AG10803 (cell line): ENCODE measurements around the gene NCF4.

Source experiments
- DNase-seq: peaks from one replicate; pipeline ENCODE4 v3.0.0; 2010; ENCODE audit warnings: low read depth
- H3K4me3 ChIP-seq: 2 replicates; pipeline ENCODE4 v1.5.1; 2011; ENCODE audit warnings: mild to moderate bottlenecking, low read length, control low read depth
- CTCF ChIP-seq: conservative IDR thresholded peaks from 2 replicates; pipeline ENCODE4 v1.5.1; 2011; ENCODE audit warnings: mild to moderate bottlenecking, low read length, control low read depth, inconsistent platforms

NCF4 gene

GRCh38 chr22:36884349-36885158, 23.7 kb downstream of the NCF4 start:
- H3K4me3 ChIP-seq: no peak overlapping the region
- DNase-seq: peak; percentile 43
- TF ChIP-seq CTCF: no peak

- no peak for TF ChIP-seq CTCF
- no peak for DNase-seq
- no peak overlapping the region for H3K4me3 ChIP-seq
Measured at GRCh38 chr22:36885474-36885873, 24.7 kb downstream of the NCF4 start.

GRCh38 chr22:36886016-36886415, 25.2 kb downstream of the NCF4 start:
- H3K4me3 ChIP-seq: no peak overlapping the region
- no peak for DNase-seq
- TF ChIP-seq CTCF: no peak

- no peak for DNase-seq
- no peak for TF ChIP-seq CTCF
- H3K4me3 ChIP-seq: no peak overlapping the region
Measured at GRCh38 chr22:36887162-36887561, 26.4 kb downstream of the NCF4 start.

GRCh38 chr22:36891646-36892045, 30.8 kb downstream of the NCF4 start:
- H3K4me3 ChIP-seq: no peak overlapping the region
- DNase-seq: no peak
- no peak for TF ChIP-seq CTCF

GRCh38 chr22:36892292-36892691, 31.5 kb downstream of the NCF4 start:
- H3K4me3 ChIP-seq: no peak overlapping the region
- TF ChIP-seq CTCF: no peak
- no peak for DNase-seq

- DNase-seq: no peak
Measured at GRCh38 chr22:36893262-36893661, 32.5 kb downstream of the NCF4 start.

More at GRCh38 chr22:36893262-36893661, 32.5 kb downstream of the NCF4 start:
- TF ChIP-seq CTCF: no peak
- no peak overlapping the region for H3K4me3 ChIP-seq
